ENCODE data around the gene TGDS.
A peak's percentile ranks its signal among the peaks of the same experiment; 100 is the strongest.
"Not testable (repeated sequence)": the region's sequence is repeated elsewhere in the genome, so short reads cannot be mapped to it uniquely, and the experiment has no call there.

Gene TGDS

GRCh38 chr13:94549232-94550061 is 46.5 kb downstream of the TGDS start:
- peak; percentile 92 for DNase-seq

GRCh38 chr13:94548821-94549231 is 47.1 kb downstream of the TGDS start:
- DNase-seq, result peak; percentile 59 to 71

GRCh38 chr13:94548382-94548781 is 47.6 kb downstream of the TGDS start:
- DNase-seq, result no peak

DNA sequence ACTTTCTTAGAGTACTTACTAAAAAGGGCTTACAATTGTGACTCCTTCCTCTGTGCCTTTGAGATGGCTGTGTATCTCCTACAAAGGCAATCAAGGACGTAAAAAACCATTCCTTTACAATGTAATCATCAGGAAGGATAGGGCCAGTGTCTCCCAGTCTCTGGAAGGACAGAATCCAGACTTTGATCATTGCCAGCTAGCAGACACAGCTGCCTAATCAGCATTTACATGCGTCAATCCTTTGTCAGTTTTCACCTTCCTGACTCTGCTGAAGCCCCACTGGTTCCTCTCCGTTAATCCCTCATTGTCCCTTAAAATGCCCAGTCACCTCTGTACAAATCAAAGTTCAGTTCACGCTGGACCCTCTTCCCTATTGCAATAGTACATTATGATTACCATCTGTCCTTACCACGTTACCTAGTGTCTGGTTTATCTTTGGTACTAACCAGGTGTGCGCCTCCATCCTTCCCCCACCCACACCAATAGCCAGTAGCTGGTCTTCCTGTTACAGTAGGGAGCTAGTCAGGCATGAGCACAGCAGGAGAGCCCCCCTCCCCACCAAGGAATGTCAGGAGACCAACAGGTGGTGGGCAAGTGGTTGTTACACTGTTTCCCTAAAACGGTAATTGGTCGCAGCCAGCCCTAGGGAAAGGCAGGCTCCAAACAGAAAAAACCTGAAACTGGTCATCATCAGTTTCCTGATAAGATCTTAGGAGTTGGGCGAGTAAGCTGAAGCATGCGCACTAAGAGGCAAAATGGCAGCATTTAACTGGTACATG is 49.7 kb downstream of the TGDS start:
- no peak for DNase-seq

DNA sequence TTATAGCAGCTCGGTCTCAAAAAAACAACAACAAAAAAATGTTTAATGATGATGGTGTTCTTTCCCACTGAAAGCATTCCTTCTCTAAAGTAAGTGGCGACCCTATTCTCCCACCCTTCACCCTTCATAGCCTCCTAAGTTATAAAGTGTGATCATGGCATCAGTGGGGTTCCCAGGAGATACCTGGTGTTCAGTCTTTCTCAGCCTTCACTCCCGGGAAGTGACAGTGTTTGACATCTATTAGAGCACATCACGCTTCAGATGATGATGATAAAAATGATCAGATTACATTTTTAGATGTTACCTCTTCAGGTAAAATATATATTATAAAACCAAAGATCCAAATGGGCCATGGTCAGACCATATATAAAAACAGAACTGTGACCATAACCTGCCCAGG is 51.0 kb downstream of the TGDS start:
- DNase-seq, result no peak

- DNase-seq, result no peak
These were observed 53.0 kb downstream of the TGDS start for GRCh38 chr13:94542917-94543316.

- DNase-seq, result no peak
These were observed 58.0 kb downstream of the TGDS start for GRCh38 chr13:94537740-94538630.

- DNase-seq, result no peak
These were observed 60.2 kb downstream of the TGDS start for GRCh38 chr13:94535775-94536174.

GRCh38 chr13:94535231-94535630 is 60.7 kb downstream of the TGDS start:
- DNase-seq, result no peak

DNA sequence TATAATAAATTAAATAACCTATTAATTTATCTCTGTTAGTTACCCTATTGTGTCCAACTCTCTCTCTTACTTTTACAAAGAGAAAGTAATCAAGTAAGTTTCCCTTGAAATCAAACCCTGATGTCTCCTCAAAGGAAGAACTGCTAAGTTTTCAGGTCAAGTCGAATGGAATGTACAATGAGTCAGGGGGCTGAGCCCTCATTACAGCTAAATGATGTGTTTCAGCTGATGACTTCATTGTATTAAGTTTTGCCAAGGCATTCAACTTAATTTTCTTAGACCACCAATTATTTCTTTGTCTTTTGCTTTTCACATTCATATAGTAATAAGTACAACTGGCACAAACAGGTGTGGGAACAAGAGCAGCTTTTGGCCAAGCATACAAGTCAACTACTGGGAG is 61.8 kb downstream of the TGDS start:
- no peak for DNase-seq

GRCh38 chr13:94532278-94532677 is 63.7 kb downstream of the TGDS start:
- not testable (repeated sequence) for DNase-seq

DNA sequence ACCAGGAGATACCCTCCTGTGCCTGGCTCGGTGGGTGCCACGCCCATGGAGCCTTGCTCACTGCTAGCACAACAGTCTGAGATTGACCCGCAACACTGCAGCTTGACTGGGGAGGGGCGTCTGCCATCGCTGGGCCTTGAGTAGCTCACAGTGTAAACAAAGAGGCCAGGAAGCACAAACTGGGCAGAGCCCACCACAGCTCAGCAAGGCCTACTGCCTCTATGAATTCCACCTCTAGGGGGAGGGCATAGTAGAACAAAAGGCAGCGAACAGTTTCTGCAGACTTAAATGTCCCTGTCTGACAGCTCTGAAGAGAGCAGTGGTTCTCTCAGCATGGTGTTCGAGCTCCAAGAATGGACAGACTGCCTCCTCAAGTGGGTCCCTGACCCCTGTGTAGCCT is 69.0 kb downstream of the TGDS start:
- not testable (repeated sequence) for DNase-seq

- DNase-seq, result no peak
These were observed 70.2 kb downstream of the TGDS start for GRCh38 chr13:94525781-94526180.

- DNase-seq, result no peak
These were observed 71.5 kb downstream of the TGDS start for GRCh38 chr13:94524407-94524806.

Data from hippocampal formation (tissue), 2 donors.